NCI-H2227 (cell line): ENCODE measurements around the gene P2RY13.

Source experiments
- DNase-seq: peaks from one replicate; lab custom pipeline; 2025; ENCODE audit not compliant: unreplicated experiment; lab: John Stamatoyannopoulos, UW

The P2RY13 gene

GRCh38 chr3:151297429-151297828, 31.9 kb downstream of the P2RY13 start:
- DNase-seq = no peak

- no peak for DNase-seq
Measured at GRCh38 chr3:151296226-151296625, 33.1 kb downstream of the P2RY13 start.

- no peak for DNase-seq
Measured at GRCh38 chr3:151293127-151293526, 36.2 kb downstream of the P2RY13 start.

GRCh38 chr3:151290673-151291072, 38.7 kb downstream of the P2RY13 start:
- no peak for DNase-seq

GRCh38 chr3:151289445-151289844, 39.9 kb downstream of the P2RY13 start:
- DNase-seq = no peak

GRCh38 chr3:151285940-151286339, 43.4 kb downstream of the P2RY13 start:
- no peak for DNase-seq

- DNase-seq = no peak
Measured at GRCh38 chr3:151283907-151284461, 45.4 kb downstream of the P2RY13 start.

- DNase-seq = no peak
Measured at GRCh38 chr3:151283387-151283786, 46.0 kb downstream of the P2RY13 start.

- DNase-seq = peak; percentile 33
Measured at GRCh38 chr3:151282921-151283320, 46.4 kb downstream of the P2RY13 start.

- DNase-seq = no peak
Measured at GRCh38 chr3:151281671-151282324, 47.6 kb downstream of the P2RY13 start.

- no peak for DNase-seq
Measured at GRCh38 chr3:151278230-151278629, 51.1 kb downstream of the P2RY13 start, which contains the start of gene P2RY14. Gene P2RY14 (minus strand): TSS chr3:151278542. CDS start chr3:151214316, 64,226 bp downstream.

GRCh38 chr3:151276687-151277042, 52.7 kb downstream of the P2RY13 start:
- no peak for DNase-seq
